KMS-11 (cell line): ENCODE results near the gene CARNS1.
A peak's percentile ranks its signal among the peaks of the same experiment; 100 is the strongest.

Experiments
- H2AFZ ChIP-seq: fragments of 200-600 bp; sonication (generic); 2 replicates; pipeline ENCODE4 v1.6.1; 2016; ENCODE audit warnings: antibody characterized with exemption, mixed run types, low read depth
- H3K27ac ChIP-seq: fragments of 200-600 bp; sonication (generic); 2 replicates; pipeline ENCODE4 v1.6.1; 2016; ENCODE audit warnings: mild to moderate bottlenecking, mixed run types
- H3K27me3 ChIP-seq: fragments of 200-600 bp; sonication (generic); 2 replicates; pipeline ENCODE4 v1.6.1; 2017; ENCODE audit warnings: mild to moderate bottlenecking, low read depth, mixed run types, moderate library complexity; ENCODE audit not compliant: insufficient read depth
- H3K36me3 ChIP-seq: fragments of 200-600 bp; sonication (generic); 2 replicates; pipeline ENCODE4 v1.6.1; 2017; ENCODE audit warnings: mild to moderate bottlenecking, mixed run types; ENCODE audit not compliant: insufficient read depth
- H3K4me1 ChIP-seq: fragments of 200-600 bp; sonication (generic); 2 replicates; pipeline ENCODE4 v1.6.1; 2016; ENCODE audit warnings: mild to moderate bottlenecking, low read depth, mixed run types; ENCODE audit not compliant: poor library complexity, severe bottlenecking
- H3K4me2 ChIP-seq: fragments of 200-600 bp; sonication (generic); 2 replicates; pipeline ENCODE4 v1.7.0; 2016; ENCODE audit warnings: mild to moderate bottlenecking, mixed run types
- H3K4me3 ChIP-seq: fragments of 200-600 bp; sonication (generic); IDR thresholded peaks from 2 replicates; pipeline ENCODE4 v1.6.1; 2017; ENCODE audit warnings: low read depth, low read length, mixed read lengths; ENCODE audit not compliant: insufficient read depth
- H3K79me2 ChIP-seq: fragments of 200-600 bp; sonication (generic); 2 replicates; pipeline ENCODE4 v1.6.1; 2016; ENCODE audit warnings: low read depth, mixed run types; ENCODE audit not compliant: insufficient read depth
- H3K9ac ChIP-seq: fragments of 200-600 bp; sonication (generic); 2 replicates; pipeline ENCODE4 v1.6.1; 2016; ENCODE audit warnings: mild to moderate bottlenecking, mixed run types
- H4K20me1 ChIP-seq: fragments of 200-600 bp; sonication (generic); 2 replicates; pipeline ENCODE4 v1.6.1; 2016; ENCODE audit warnings: mild to moderate bottlenecking, mixed run types; ENCODE audit not compliant: insufficient read depth
- CTCF ChIP-seq: fragments of 200-600 bp; sonication (generic); conservative IDR thresholded peaks from 2 replicates; pipeline ENCODE4 v1.6.1; 2017; ENCODE audit warnings: low read depth, mild to moderate bottlenecking, antibody characterized with exemption, low read length, moderate library complexity, mixed read lengths

CARNS1 gene

DNA sequence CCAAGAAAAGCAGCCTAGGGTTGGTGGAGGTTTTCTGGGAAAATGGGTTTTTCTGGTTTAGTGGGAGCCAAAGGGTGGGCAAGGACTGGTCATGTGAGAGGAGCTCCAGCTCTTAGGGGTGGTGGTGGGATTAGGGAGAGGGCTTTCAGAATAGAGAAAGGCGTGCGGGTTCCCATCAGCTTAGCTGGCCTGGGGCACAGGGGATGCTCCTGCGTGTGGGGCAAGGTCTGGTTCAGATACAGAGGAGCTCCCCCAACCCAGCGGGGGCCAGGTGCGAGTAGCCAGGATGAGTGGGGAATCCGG is 52.9 kb downstream of the CARNS1 start:
- no peak overlapping the region for H3K27ac ChIP-seq
- no peaks in the 10 kb centered on the region for H3K36me3 ChIP-seq
- H2AFZ ChIP-seq, result peak overlapping the region; percentile 67; the same call in 1 of the 2 replicates
- H3K4me1 ChIP-seq, result peaks cover 22% of the 10 kb centered on the region
- no peaks in the 10 kb centered on the region for H3K27me3 ChIP-seq
- no peak overlapping the region for H3K4me3 ChIP-seq
- no peak for TF ChIP-seq CTCF
- no peaks in the 10 kb centered on the region for H3K79me2 ChIP-seq
- peak overlapping the region; percentile 84 for H3K4me2 ChIP-seq
- peak overlapping the region; percentile 41; the same call in 1 of the 2 replicates for H3K9ac ChIP-seq
- no peaks in the 10 kb centered on the region for H4K20me1 ChIP-seq

- Histone ChIP-seq H3K9ac (peak within 1 kb of the TSS; percentile 59; the same call in 1 of the 2 replicates), H3K4me3 (no peak within 1 kb of the TSS), H2AFZ (peak within 1 kb of the TSS; percentile 99), H3K4me2 (peak within 1 kb of the TSS; percentile 91), H3K4me1 (peaks cover 20% of the 10 kb centered on the region), H4K20me1 (no peaks in the 10 kb centered on the region), H3K27ac (no peak within 1 kb of the TSS), H3K36me3 (no peaks in the 10 kb centered on the region), H3K27me3 (peaks cover under 1% of the 10 kb centered on the region; the same call in 1 of the 2 replicates), H3K79me2 (no peaks in the 10 kb centered on the region)
- no peak for TF ChIP-seq CTCF
Measured at GRCh38 chr11:67468759-67469507, 53.5 kb downstream of the CARNS1 start, which contains the start of gene TMEM134. TSS of gene TMEM134 (minus strand) at chr11:67469251. CDS start at chr11:67469192, 59 bp downstream.

- H3K4me1 ChIP-seq, result peaks cover 15% of the 10 kb centered on the region
Measured at GRCh38 chr11:67469508-67469811, 54.0 kb downstream of the CARNS1 start.

GRCh38 chr11:67470337-67471002 is 55.0 kb downstream of the CARNS1 start:
- H3K36me3 ChIP-seq, result no peaks in the 10 kb centered on the region
- no peak for TF ChIP-seq CTCF
- no peak overlapping the region for H2AFZ ChIP-seq
- H3K4me3 ChIP-seq, result no peak overlapping the region
- H3K4me2 ChIP-seq, result no peak overlapping the region
- H3K27ac ChIP-seq, result no peak overlapping the region
- H4K20me1 ChIP-seq, result no peaks in the 10 kb centered on the region
- H3K9ac ChIP-seq, result no peak overlapping the region
- H3K79me2 ChIP-seq, result no peaks in the 10 kb centered on the region
- peaks cover 8% of the 10 kb centered on the region; the same call in 1 of the 2 replicates for H3K27me3 ChIP-seq
- H3K4me1 ChIP-seq, result peaks cover 13% of the 10 kb centered on the region

More at GRCh38 chr11:67469508-67469811, 54.0 kb downstream of the CARNS1 start:
- peaks cover 5% of the 10 kb centered on the region; the same call in 1 of the 2 replicates for H3K27me3 ChIP-seq
- H3K9ac ChIP-seq, result peak overlapping the region; percentile 59; the same call in 1 of the 2 replicates
- peak overlapping the region; percentile 91 for H3K4me2 ChIP-seq
- H3K4me3 ChIP-seq, result no peak overlapping the region
- peak overlapping the region; percentile 99 for H2AFZ ChIP-seq
- no peaks in the 10 kb centered on the region for H4K20me1 ChIP-seq
- H3K36me3 ChIP-seq, result no peaks in the 10 kb centered on the region
- TF ChIP-seq CTCF, result peak; percentile 48
- H3K79me2 ChIP-seq, result no peaks in the 10 kb centered on the region
- no peak overlapping the region for H3K27ac ChIP-seq
